ENCODE results near the gene TEAD4.

TEAD4 gene

DNA sequence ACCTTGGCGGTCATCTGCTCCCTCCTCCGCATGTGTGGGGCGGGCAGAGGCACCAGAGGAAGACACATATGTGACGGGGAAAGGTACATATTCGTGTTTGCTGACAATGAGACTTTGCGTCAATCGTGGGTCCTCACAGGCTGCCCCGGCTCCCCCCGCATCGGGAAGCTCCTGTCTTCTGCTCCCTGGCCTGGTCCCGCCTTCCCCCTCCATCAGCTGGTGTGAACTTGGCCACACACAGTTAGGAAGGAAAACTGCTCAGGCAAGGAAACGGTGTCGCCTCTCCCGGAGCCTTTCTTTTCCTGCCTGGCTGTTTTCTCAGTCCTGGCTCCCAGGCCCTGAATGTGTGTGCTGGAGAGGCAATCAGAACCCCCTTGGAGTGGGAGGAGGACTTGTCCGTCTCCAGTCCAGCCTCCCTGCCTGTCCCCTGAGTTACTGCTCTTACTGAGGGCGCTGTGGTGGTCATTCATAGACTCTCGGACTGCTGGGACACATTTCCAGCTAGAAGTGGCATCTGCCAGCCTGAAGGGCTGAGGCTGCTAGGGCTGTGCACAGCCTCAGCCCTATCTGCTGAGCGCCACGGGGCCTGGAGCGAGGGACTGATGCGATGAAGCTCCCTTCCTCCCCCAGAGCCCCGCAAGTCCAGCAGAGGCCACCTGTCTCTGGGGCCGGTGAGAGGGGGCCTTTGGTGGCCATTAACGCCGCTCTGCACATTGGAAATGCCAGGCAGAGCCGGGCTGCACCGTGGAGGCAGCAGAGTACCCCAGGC is 73.8 kb downstream of the TEAD4 start:
- Histone ChIP-seq H3K4me1 (ENCODE audit: control insufficient read depth, insufficient read depth, low read length) (peaks cover 14% of the 10 kb centered on the region; the same call in 1 of the 2 replicates), H3K27ac (ENCODE audit: low read depth, low read length) (no peak overlapping the region), H3K36me3 (ENCODE audit: control insufficient read depth, insufficient read depth, low read length) (peaks cover 80% of the 10 kb centered on the region), H3K27me3 (ENCODE audit: control insufficient read depth, insufficient read depth, low read length) (no peaks in the 10 kb centered on the region), H3K9ac (ENCODE audit: low read length) (no peak overlapping the region), H3K4me3 (ENCODE audit: low read depth, low read length) (no peak overlapping the region), H3K9me3 (ENCODE audit: control insufficient read depth, insufficient read depth, low read depth, low read length) (no peaks in the 10 kb centered on the region)

- H3K27ac ChIP-seq (ENCODE audit: low read depth, low read length), result no peak overlapping the region
- peaks cover 14% of the 10 kb centered on the region; the same call in 1 of the 2 replicates for H3K4me1 ChIP-seq (ENCODE audit: control insufficient read depth, insufficient read depth, low read length)
- H3K4me3 ChIP-seq (ENCODE audit: low read depth, low read length), result no peak overlapping the region
- peaks cover 80% of the 10 kb centered on the region for H3K36me3 ChIP-seq (ENCODE audit: control insufficient read depth, insufficient read depth, low read length)
- no peak overlapping the region for H3K9ac ChIP-seq (ENCODE audit: low read length)
- no peaks in the 10 kb centered on the region for H3K9me3 ChIP-seq (ENCODE audit: control insufficient read depth, insufficient read depth, low read depth, low read length)
- no peaks in the 10 kb centered on the region for H3K27me3 ChIP-seq (ENCODE audit: control insufficient read depth, insufficient read depth, low read length)
Measured at GRCh38 chr12:3033539-3033867, 74.3 kb downstream of the TEAD4 start.

GRCh38 chr12:3034067-3034750 is 75.0 kb downstream of the TEAD4 start:
- no peak overlapping the region for H3K4me3 ChIP-seq (ENCODE audit: low read depth, low read length)
- peaks cover 81% of the 10 kb centered on the region for H3K36me3 ChIP-seq (ENCODE audit: control insufficient read depth, insufficient read depth, low read length)

GRCh38 chr12:3035171-3035570 is 76.0 kb downstream of the TEAD4 start:
- H3K27ac ChIP-seq (ENCODE audit: low read depth, low read length), result no peak overlapping the region
- no peaks in the 10 kb centered on the region for H3K27me3 ChIP-seq (ENCODE audit: control insufficient read depth, insufficient read depth, low read length)
- H3K4me3 ChIP-seq (ENCODE audit: low read depth, low read length), result no peak overlapping the region
- no peak overlapping the region for H3K9ac ChIP-seq (ENCODE audit: low read length)
- peaks cover 82% of the 10 kb centered on the region for H3K36me3 ChIP-seq (ENCODE audit: control insufficient read depth, insufficient read depth, low read length)
- no peaks in the 10 kb centered on the region for H3K9me3 ChIP-seq (ENCODE audit: control insufficient read depth, insufficient read depth, low read depth, low read length)
- H3K4me1 ChIP-seq (ENCODE audit: control insufficient read depth, insufficient read depth, low read length), result peaks cover 14% of the 10 kb centered on the region; the same call in 1 of the 2 replicates

More at GRCh38 chr12:3034067-3034750, 75.0 kb downstream of the TEAD4 start:
- Histone ChIP-seq H3K27ac (ENCODE audit: low read depth, low read length) (no peak overlapping the region), H3K27me3 (ENCODE audit: control insufficient read depth, insufficient read depth, low read length) (no peaks in the 10 kb centered on the region), H3K9ac (ENCODE audit: low read length) (no peak overlapping the region), H3K4me1 (ENCODE audit: control insufficient read depth, insufficient read depth, low read length) (peaks cover 14% of the 10 kb centered on the region; the same call in 1 of the 2 replicates), H3K9me3 (ENCODE audit: control insufficient read depth, insufficient read depth, low read depth, low read length) (no peaks in the 10 kb centered on the region)

GRCh38 chr12:3035815-3036702 is 76.9 kb downstream of the TEAD4 start:
- Histone ChIP-seq H3K9ac (ENCODE audit: low read length) (no peak overlapping the region), H3K9me3 (ENCODE audit: control insufficient read depth, insufficient read depth, low read depth, low read length) (no peaks in the 10 kb centered on the region), H3K36me3 (ENCODE audit: control insufficient read depth, insufficient read depth, low read length) (peaks cover 81% of the 10 kb centered on the region), H3K4me1 (ENCODE audit: control insufficient read depth, insufficient read depth, low read length) (peaks cover 14% of the 10 kb centered on the region; the same call in 1 of the 2 replicates), H3K27me3 (ENCODE audit: control insufficient read depth, insufficient read depth, low read length) (no peaks in the 10 kb centered on the region), H3K27ac (ENCODE audit: low read depth, low read length) (no peak overlapping the region), H3K4me3 (ENCODE audit: low read depth, low read length) (no peak overlapping the region)

DNA sequence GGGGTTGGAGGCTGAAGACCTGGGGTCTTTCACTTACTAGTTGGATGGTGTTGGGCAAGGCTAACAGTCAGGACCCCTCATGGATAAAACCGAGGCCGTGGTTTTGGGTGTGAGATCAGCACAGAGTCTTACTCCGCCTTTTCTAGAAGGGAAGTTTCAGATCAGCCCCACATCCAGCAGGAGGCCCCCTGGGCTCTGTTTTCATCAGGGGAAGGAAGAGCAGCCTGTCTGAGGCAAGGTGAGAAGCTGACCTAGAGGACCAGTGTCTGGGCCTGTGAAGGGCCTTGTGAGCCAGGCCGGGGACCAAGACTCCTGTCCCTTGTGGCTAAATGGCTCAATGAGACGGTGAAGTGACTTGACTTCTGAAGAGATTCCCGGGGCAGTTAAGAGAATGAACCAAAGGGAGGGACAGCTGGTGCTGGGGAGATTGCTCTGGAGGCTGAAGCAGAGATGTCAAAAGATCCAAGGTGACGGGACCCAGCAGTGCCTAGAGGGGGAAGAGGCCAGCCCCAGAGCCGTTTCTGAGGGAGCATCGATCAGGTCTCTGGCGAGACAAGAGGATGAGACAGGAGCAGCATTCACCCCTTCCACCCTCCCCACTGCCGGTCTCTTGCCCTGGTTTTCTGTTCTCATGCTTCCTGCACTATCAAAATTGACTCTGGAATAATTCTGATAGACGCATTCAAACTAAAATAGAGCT is 77.9 kb downstream of the TEAD4 start:
- peaks cover 16% of the 10 kb centered on the region; the same call in 1 of the 2 replicates for H3K4me1 ChIP-seq (ENCODE audit: control insufficient read depth, insufficient read depth, low read length)
- no peak overlapping the region for H3K4me3 ChIP-seq (ENCODE audit: low read depth, low read length)
- H3K9me3 ChIP-seq (ENCODE audit: control insufficient read depth, insufficient read depth, low read depth, low read length), result no peaks in the 10 kb centered on the region
- H3K9ac ChIP-seq (ENCODE audit: low read length), result no peak overlapping the region
- no peaks in the 10 kb centered on the region for H3K27me3 ChIP-seq (ENCODE audit: control insufficient read depth, insufficient read depth, low read length)
- H3K27ac ChIP-seq (ENCODE audit: low read depth, low read length), result no peak overlapping the region
- peaks cover 75% of the 10 kb centered on the region for H3K36me3 ChIP-seq (ENCODE audit: control insufficient read depth, insufficient read depth, low read length)

DNA sequence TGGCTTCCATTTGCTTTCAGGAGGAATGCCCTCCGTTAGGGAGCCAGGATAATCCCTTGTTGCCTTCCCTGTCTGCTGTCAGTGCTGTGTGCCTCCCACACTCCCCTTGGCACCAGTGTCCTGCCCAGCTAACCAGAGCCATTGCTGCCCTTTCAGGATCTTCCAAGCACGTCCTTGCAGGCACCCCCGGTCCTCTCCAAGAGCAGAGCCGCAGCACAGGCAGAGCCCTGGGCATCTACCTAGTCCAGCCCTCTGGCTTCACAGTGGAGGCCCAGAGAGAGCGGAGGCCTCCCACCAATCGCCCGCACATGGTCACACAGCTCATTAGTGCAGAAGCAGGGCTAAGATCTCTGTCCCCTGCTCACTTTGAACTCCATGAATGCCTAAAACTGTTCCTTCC is 79.0 kb downstream of the TEAD4 start:
- H3K9ac ChIP-seq (ENCODE audit: low read length), result no peak overlapping the region
- H3K27me3 ChIP-seq (ENCODE audit: control insufficient read depth, insufficient read depth, low read length), result no peaks in the 10 kb centered on the region

GRCh38 chr12:3038926-3039510 is 79.8 kb downstream of the TEAD4 start:
- H3K4me1 ChIP-seq (ENCODE audit: control insufficient read depth, insufficient read depth, low read length), result 0 out of 2 replicates have a peak, but pooled peaks cover 2% of the 10 kb centered on the region
- no peak overlapping the region for H3K4me3 ChIP-seq (ENCODE audit: low read depth, low read length)
- H3K36me3 ChIP-seq (ENCODE audit: control insufficient read depth, insufficient read depth, low read length), result peaks cover 74% of the 10 kb centered on the region
- no peak overlapping the region for H3K9ac ChIP-seq (ENCODE audit: low read length)
- no peaks in the 10 kb centered on the region for H3K9me3 ChIP-seq (ENCODE audit: control insufficient read depth, insufficient read depth, low read depth, low read length)
- H3K27me3 ChIP-seq (ENCODE audit: control insufficient read depth, insufficient read depth, low read length), result no peaks in the 10 kb centered on the region
- H3K27ac ChIP-seq (ENCODE audit: low read depth, low read length), result no peak overlapping the region

More for the DNA sequence above, 79.0 kb downstream of the TEAD4 start:
- no peaks in the 10 kb centered on the region for H3K9me3 ChIP-seq (ENCODE audit: control insufficient read depth, insufficient read depth, low read depth, low read length)
- no peak overlapping the region for H3K27ac ChIP-seq (ENCODE audit: low read depth, low read length)
- H3K4me1 ChIP-seq (ENCODE audit: control insufficient read depth, insufficient read depth, low read length), result peaks cover 10% of the 10 kb centered on the region; the same call in 1 of the 2 replicates
- peaks cover 74% of the 10 kb centered on the region for H3K36me3 ChIP-seq (ENCODE audit: control insufficient read depth, insufficient read depth, low read length)
- no peak overlapping the region for H3K4me3 ChIP-seq (ENCODE audit: low read depth, low read length)

DNA sequence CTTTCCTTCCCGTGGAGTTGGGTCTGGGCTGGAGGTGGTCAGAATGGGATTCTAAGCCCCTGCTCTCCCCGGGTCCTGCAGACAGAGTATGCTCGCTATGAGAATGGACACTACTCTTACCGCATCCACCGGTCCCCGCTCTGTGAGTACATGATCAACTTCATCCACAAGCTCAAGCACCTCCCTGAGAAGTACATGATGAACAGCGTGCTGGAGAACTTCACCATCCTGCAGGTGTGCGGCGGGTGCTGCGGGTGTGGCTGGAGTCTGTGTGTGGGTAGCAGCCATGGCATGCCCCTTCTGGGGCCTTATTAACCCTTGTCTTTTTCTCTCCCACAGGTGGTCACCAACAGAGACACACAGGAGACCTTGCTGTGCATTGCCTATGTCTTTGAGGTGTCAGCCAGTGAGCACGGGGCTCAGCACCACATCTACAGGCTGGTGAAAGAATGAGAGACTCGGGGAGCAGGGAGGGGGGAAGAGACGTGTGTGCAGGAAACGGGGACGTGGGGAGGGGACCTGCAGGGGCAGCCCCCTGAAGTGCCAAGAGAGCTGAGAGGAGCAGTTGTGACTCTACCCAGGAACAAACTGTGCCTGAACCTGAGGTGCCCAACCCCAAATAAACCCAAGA is 80.9 kb downstream of the TEAD4 start:
- Histone ChIP-seq H3K4me1 (ENCODE audit: control insufficient read depth, insufficient read depth, low read length) (0 out of 2 replicates have a peak, but pooled peaks cover 2% of the 10 kb centered on the region), H3K36me3 (ENCODE audit: control insufficient read depth, insufficient read depth, low read length) (peaks cover 75% of the 10 kb centered on the region), H3K9ac (ENCODE audit: low read length) (no peak overlapping the region)

More for the DNA sequence above, 80.9 kb downstream of the TEAD4 start:
- H3K27ac ChIP-seq (ENCODE audit: low read depth, low read length), result no peak overlapping the region
- no peaks in the 10 kb centered on the region for H3K27me3 ChIP-seq (ENCODE audit: control insufficient read depth, insufficient read depth, low read length)
- H3K9me3 ChIP-seq (ENCODE audit: control insufficient read depth, insufficient read depth, low read depth, low read length), result no peaks in the 10 kb centered on the region
- H3K4me3 ChIP-seq (ENCODE audit: low read depth, low read length), result no peak overlapping the region

Data from HUES6 (cell line).